Activated T-cell treated with anti-CD3 and anti-CD28 coated beads, Interleukin-2, amount 50 U/mL, for 24 hours (primary cell): ENCODE measurements around the gene SVEP1.
"Not testable (repeated sequence)": the region's sequence is repeated elsewhere in the genome, so short reads cannot be mapped to it uniquely, and the experiment has no call there.

ENCODE experiments used
- DNase-seq: peaks from one replicate; pipeline ENCODE4 v3.0.0-alpha.2; 2020
- H3K27ac Mint-ChIP-seq: 2 replicates; pipeline ENCODE4 v1.8.0; 2020; ENCODE audit warnings: mild to moderate bottlenecking, mixed read lengths
- H3K27me3 Mint-ChIP-seq: 2 replicates; pipeline ENCODE4 v1.8.0; 2020; ENCODE audit warnings: mixed read lengths
- H3K36me3 Mint-ChIP-seq: 2 replicates; pipeline ENCODE4 v1.8.0; 2020; ENCODE audit warnings: low read depth, mixed read lengths
- H3K4me1 Mint-ChIP-seq: 2 replicates; pipeline ENCODE4 v1.8.0; 2020; ENCODE audit warnings: low read depth, mixed read lengths
- H3K4me3 Mint-ChIP-seq: 2 replicates; pipeline ENCODE4 v1.8.0; 2020; ENCODE audit warnings: mild to moderate bottlenecking, moderate library complexity, mixed read lengths
- H3K9me3 Mint-ChIP-seq: 2 replicates; pipeline ENCODE4 v1.8.0; 2020; ENCODE audit warnings: mixed read lengths

Gene SVEP1

DNA sequence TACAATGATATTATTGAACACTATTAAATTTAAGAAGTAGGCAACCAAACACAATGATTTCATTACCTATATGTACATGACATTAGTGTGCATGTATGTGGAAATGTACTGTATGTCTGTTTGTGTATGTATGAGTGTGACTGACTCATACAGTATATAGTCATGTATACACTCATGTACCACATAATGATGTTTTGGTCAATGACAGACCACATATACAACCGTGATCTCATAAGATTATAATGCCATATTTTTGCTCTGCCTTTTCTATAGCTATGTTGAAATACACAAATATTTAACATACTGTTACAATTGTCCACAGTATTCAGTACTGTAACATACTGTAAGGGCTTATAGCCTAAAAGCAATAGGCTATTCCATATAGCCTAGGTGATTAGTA is 19.7 kb downstream of the SVEP1 start:
- no peak overlapping the region for H3K27ac Mint-ChIP-seq
- no peaks in the 10 kb centered on the region for H3K4me1 Mint-ChIP-seq
- no peak overlapping the region for H3K4me3 Mint-ChIP-seq
- no peak for DNase-seq
- H3K9me3 Mint-ChIP-seq = peaks cover 1% of the 10 kb centered on the region
- no peaks in the 10 kb centered on the region for H3K36me3 Mint-ChIP-seq
- no peaks in the 10 kb centered on the region for H3K27me3 Mint-ChIP-seq

DNA sequence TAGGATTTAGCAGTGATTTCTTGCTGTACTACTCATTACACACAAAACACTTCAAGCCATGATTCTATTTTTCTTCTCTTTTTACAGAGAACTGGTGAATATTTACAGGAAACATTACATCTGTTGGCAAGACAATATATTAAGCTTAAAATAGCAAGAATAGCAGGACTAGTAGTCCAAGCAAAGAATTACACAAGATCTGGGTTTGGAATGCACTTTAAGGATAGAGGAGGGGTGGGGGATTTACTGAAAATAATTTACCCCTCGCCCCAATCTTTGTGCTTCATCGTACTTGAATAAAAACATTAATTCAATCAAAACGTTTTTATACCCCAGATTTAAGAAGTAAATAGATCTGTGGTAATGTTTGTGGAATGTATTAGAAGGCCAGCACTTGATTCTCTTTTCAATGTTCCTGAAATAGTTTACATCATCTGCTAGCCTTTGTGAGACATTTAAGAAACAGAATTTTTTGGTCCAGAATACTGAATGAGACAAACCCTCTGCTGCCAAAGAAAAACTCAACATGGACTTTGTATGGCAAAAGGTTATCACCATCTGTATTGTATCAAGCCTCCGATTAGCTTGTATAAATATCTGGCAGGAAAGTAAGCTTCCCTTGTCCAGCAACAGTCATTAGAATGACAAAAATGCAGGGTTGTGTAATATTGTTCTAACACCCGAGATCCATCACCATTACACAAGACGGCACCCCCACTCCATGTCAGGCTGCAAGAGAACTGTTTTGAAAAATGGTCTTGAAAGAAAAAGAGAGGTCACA is 23.8 kb downstream of the SVEP1 start:
- no peak for DNase-seq
- no peaks in the 10 kb centered on the region for H3K36me3 Mint-ChIP-seq
- peaks cover 1% of the 10 kb centered on the region for H3K9me3 Mint-ChIP-seq
- no peaks in the 10 kb centered on the region for H3K4me1 Mint-ChIP-seq
- no peak overlapping the region for H3K27ac Mint-ChIP-seq
- no peak overlapping the region for H3K4me3 Mint-ChIP-seq
- no peaks in the 10 kb centered on the region for H3K27me3 Mint-ChIP-seq

DNA sequence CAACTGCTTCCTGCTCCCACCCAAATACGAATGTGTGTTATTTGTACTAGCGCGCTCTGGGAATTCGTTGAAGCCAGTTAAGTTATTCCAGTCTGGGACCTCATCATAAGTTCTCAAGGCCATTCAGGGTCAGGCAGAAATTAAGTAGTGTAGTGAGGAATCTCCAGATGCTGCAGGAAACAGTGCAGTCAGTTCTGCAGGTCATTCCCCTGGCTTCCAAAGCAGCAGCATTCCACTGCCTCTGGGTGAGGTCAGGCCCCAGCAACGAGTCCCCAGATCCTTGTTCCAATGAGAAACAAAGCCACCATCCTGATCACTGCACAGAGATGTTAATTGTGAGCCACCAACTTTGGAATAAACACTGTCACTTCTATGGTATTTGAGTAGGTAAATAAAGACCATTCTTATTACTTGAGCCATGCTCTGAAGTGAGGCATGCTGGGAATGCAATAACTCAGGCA is 33.1 kb downstream of the SVEP1 start:
- DNase-seq = no peak
- Mint-ChIP-seq H3K27ac (no peak overlapping the region), H3K36me3 (no peaks in the 10 kb centered on the region), H3K4me3 (no peak overlapping the region), H3K4me1 (no peaks in the 10 kb centered on the region), H3K27me3 (no peaks in the 10 kb centered on the region), H3K9me3 (no peaks in the 10 kb centered on the region)

DNA sequence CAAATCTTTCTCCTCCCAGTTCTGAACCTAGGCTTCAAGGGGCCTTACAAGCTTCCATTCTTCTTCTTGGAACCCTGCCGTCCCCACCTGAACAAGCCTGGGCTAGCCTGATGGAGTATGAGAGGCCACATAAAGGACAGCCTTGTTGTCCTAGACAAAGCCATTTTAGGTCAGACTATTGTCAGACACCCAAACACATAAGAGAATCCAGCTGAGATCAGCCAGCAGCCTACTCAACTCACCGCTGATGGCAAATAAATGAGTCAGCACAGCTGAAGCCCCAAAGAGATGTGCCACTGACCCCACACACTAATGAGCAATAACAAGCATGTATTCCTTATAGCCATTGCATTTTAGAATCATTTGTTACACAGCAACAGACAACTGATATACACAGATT is 33.8 kb downstream of the SVEP1 start:
- Mint-ChIP-seq H3K27ac (no peak overlapping the region), H3K4me3 (no peak overlapping the region)

DNA sequence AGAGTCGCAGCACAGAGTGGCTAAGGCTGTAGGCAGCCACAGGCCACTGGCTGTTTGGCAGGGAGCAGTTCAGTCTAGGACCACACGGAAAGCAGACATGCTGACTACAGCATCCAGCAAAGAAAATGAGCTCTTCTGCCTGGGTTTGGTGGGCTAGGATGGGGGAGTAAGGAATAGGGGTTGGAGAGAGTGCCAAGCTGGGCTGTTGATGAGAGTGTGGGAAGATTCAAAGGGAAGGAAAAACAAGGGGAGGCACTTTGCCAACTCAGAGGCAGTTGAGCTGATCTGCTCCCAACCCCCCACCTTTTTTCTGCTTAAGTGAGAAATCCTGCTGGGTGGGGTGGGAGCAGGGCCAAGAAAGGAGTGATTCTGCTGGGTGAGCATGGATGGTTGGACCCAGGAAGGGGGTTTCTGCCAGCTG is 35.9 kb downstream of the SVEP1 start:
- Mint-ChIP-seq H3K4me3 (no peak overlapping the region), H3K9me3 (no peaks in the 10 kb centered on the region), H3K27ac (no peak overlapping the region), H3K36me3 (no peaks in the 10 kb centered on the region), H3K4me1 (no peaks in the 10 kb centered on the region), H3K27me3 (no peaks in the 10 kb centered on the region)
- DNase-seq = no peak

More for the DNA sequence above, 33.8 kb downstream of the SVEP1 start:
- no peak for DNase-seq
- H3K27me3 Mint-ChIP-seq = no peaks in the 10 kb centered on the region
- H3K4me1 Mint-ChIP-seq = no peaks in the 10 kb centered on the region
- H3K36me3 Mint-ChIP-seq = no peaks in the 10 kb centered on the region
- H3K9me3 Mint-ChIP-seq = no peaks in the 10 kb centered on the region

DNA sequence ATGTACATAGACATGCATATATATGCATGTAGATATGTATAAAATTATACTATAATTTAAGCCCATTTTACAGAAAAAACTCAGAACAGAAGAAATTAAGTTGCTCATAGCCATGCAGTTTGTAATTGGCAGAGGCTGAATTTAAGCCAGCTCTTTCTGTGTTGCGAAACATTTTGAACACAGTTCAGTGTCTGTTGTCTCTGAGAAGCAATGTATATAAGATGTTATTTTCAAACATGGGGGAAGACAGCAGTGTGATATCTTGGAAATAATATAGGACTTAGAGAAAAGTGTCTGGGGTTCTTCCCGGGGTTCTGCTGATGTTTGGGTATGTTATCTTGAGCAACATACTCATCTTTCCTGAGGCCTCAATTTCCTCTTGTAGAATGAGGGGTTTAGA is 37.6 kb downstream of the SVEP1 start:
- DNase-seq = no peak
- H3K4me3 Mint-ChIP-seq = no peak overlapping the region
- H3K27me3 Mint-ChIP-seq = no peaks in the 10 kb centered on the region
- H3K9me3 Mint-ChIP-seq = no peaks in the 10 kb centered on the region
- no peaks in the 10 kb centered on the region for H3K36me3 Mint-ChIP-seq
- H3K27ac Mint-ChIP-seq = no peak overlapping the region
- no peaks in the 10 kb centered on the region for H3K4me1 Mint-ChIP-seq

DNA sequence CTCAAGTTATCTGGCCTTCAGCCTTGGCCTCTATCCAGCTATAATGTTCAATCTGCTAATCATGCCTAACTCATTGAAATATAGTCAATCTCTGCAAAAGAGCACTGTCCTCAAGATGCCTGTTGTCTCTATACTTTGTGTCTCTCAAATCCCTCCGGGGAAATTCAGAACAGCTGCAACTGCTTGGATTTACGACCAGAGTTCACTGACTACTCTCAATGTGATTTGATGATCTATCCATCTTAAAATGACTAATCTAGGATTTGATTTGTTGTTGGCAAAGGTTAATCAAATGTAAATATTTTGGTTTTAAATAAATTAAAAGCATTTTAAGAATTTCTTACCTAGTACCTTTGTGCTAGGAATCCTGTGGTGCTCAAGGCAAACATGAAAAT is 40.9 kb downstream of the SVEP1 start:
- Mint-ChIP-seq H3K4me1 (no peaks in the 10 kb centered on the region), H3K36me3 (no peaks in the 10 kb centered on the region)
- DNase-seq = no peak

DNA sequence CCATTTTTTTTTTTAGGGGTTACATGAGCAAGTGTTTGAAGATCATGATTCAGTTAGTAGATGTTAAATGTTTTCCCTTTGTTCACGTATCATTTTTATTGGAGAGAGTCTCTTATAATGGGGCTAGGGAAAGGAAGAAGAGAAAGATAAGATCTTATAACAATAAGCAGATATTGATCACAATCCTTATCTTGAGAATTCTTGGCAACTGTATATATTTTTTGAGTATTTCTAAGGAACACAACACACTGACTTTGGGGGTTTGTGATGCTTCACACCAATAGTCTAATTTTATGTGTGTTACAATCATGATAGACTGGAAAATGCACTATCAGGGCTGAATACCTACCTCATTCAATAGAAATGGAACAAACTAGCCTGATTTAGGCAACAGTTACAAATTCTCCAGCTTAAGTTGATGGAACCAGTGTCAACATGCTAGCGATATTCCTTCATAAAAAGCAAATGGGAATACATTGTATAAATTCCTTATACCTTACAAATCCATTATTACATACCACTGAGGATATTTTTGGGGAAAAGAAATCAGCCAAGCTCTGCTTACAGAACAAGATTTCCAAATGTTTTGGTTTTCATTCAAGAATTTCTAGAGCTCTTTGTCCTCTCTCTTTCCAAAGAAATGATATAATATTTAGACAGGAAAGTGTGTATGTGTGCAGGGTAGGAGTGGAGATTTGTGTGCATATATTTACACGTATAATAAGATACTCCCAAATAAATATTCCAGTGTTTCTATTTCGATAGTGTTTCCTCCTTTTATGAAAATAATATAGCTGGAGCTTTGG is 41.5 kb downstream of the SVEP1 start:
- no peaks in the 10 kb centered on the region for H3K4me1 Mint-ChIP-seq
- H3K27me3 Mint-ChIP-seq = no peaks in the 10 kb centered on the region
- H3K36me3 Mint-ChIP-seq = no peaks in the 10 kb centered on the region
- H3K4me3 Mint-ChIP-seq = no peak overlapping the region
- no peaks in the 10 kb centered on the region for H3K9me3 Mint-ChIP-seq
- H3K27ac Mint-ChIP-seq = no peak overlapping the region
- no peak for DNase-seq

More for the DNA sequence above, 40.9 kb downstream of the SVEP1 start:
- Mint-ChIP-seq H3K27me3 (no peaks in the 10 kb centered on the region), H3K4me3 (no peak overlapping the region), H3K9me3 (no peaks in the 10 kb centered on the region), H3K27ac (no peak overlapping the region)

DNA sequence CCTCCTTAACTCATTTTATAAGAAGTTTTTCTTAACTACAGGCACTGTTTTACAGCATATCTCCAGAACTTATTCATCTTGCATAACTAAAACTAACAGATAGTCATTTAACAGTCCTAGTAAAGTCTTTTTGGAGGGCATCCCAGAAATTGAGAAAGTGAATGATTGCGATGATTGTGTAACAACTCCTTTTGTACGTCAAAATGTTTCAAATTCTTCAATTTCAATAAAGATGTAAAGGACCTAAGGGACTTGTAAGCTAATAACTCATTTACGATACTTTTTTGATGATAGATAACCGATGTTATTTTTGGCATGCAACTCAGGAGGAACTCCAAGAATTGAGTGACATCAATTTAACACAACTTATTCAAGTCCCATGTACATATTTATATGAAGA is 42.7 kb downstream of the SVEP1 start:
- no peaks in the 10 kb centered on the region for H3K36me3 Mint-ChIP-seq
- H3K4me1 Mint-ChIP-seq = no peaks in the 10 kb centered on the region
- DNase-seq = no peak
- H3K27me3 Mint-ChIP-seq = no peaks in the 10 kb centered on the region
- no peak overlapping the region for H3K4me3 Mint-ChIP-seq
- H3K27ac Mint-ChIP-seq = no peak overlapping the region
- H3K9me3 Mint-ChIP-seq = no peaks in the 10 kb centered on the region

DNA sequence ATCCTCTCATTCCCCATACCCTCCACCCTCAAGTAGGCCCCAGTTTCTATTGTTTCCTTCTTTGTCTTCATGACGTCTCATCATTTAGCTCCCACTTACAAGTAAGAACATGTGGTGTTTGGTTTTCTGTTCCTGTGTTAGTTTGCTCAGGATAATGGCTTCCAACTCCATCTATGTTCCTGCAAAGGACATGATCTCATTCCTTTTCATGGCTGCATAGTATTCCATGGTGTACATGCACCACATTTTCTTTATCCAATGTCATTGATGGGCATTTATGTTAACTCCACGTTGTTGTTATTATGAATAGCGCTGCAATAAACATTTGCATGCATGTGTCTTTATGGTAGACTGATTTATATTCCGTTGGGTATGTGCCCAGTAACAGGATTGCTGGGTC is 45.4 kb downstream of the SVEP1 start:
- H3K9me3 Mint-ChIP-seq, DNase-seq, H3K4me1 Mint-ChIP-seq, H3K36me3 Mint-ChIP-seq, H3K27ac Mint-ChIP-seq, H3K27me3 Mint-ChIP-seq, H3K4me3 Mint-ChIP-seq: not testable (repeated sequence)

DNA sequence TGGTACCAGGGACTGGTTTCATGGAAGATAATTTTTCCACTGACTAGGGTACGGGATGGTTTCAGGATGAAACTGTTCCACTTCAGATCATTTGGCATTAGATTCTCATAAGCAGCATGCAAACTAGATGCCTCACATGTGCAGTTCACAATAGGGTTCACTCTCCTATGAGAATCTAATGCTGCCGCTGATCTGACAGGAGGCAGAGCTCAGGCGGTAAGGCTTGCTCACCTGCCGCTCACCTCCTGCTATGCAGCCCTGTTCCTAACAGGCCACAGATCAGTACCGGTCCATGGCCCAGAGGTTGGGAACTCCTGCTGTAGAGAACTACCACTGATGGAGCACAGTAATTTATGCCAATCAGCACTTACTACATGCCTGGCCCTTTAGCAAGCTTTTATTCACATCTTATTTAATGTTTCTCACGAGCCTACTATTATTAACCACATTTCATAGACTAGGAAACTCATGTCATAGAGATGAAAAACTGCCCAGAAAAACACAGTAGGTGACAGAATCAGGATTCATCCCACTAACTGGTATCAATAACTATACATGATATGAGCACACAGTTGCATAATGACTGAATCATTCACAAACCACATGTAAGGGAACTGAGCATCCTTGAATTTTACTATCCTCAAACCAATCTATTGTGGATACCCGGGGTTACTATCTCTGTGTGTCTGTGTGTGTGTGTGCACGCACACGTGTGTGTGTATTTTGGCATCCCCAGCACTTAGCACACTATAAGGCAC is 46.5 kb downstream of the SVEP1 start:
- Mint-ChIP-seq H3K4me1 (no peaks in the 10 kb centered on the region), H3K27ac (no peak overlapping the region), H3K9me3 (peaks cover 6% of the 10 kb centered on the region), H3K36me3 (no peaks in the 10 kb centered on the region), H3K27me3 (no peaks in the 10 kb centered on the region), H3K4me3 (no peak overlapping the region)
- DNase-seq = no peak

DNA sequence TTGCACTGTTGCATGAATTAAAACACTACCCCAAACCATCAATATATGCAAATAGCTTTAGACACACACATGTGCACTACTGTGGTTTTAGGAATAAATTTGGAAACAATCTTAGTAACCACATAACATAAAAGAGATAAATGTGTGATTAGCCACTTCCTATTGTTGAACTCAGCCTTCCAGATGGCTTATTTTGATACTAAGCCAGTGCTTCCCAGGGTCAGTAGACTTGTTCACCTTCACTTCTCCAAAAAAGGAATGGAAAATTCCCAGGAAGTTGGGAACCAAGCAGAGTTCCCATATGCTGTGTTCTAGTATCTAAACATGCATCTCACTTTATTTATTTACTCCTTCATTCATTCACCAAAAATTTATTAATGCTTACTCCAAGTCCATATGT is 47.8 kb downstream of the SVEP1 start:
- peaks cover 6% of the 10 kb centered on the region for H3K9me3 Mint-ChIP-seq
- H3K4me1 Mint-ChIP-seq = no peaks in the 10 kb centered on the region
- no peak overlapping the region for H3K27ac Mint-ChIP-seq
- H3K36me3 Mint-ChIP-seq = no peaks in the 10 kb centered on the region
- H3K4me3 Mint-ChIP-seq = no peak overlapping the region
- no peak for DNase-seq
- H3K27me3 Mint-ChIP-seq = no peaks in the 10 kb centered on the region

DNA sequence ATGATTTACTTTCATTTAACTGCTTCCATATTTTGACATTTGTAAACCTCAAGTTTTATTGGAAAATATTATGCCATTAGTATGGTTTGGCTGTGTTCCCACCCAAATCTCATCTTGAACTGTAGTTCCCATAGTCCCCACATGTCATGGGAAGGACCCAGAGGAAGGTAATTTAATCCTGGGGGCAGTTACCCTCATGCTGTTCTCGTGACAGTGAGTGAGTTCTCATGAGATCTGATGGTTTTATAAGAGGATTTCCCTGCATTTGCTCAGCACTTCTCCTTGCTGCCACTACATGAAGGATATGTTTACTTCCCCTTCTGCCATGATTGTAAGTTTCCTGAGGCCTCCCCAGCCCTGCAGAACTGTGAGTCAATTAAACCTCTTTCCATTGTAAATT is 48.3 kb downstream of the SVEP1 start:
- not testable (repeated sequence) for H3K9me3 Mint-ChIP-seq, DNase-seq, H3K4me3 Mint-ChIP-seq, H3K4me1 Mint-ChIP-seq, H3K27ac Mint-ChIP-seq, H3K36me3 Mint-ChIP-seq, H3K27me3 Mint-ChIP-seq

DNA sequence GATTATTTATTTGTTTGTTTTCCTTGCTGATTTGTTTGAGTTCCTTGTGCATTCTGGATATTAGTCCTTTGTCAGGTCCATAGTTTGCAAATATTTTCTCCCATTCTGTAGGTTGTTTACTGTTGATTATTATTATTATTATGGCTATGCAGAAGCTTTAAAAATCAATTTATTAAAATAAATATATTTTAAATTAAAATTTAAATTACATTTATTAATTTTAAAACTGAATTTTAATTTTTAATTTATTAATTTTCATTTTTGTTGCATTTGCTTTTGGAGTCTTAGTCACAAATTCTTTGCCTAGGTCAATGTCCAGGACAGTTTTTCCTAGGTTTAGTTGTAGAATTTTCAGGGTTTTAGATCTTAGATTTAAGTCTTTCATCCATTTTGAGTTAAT is 50.9 kb downstream of the SVEP1 start:
- Mint-ChIP-seq H3K36me3 (no peaks in the 10 kb centered on the region), H3K4me3 (no peak overlapping the region), H3K9me3 (peaks cover 6% of the 10 kb centered on the region), H3K27ac (no peak overlapping the region), H3K27me3 (no peaks in the 10 kb centered on the region), H3K4me1 (no peaks in the 10 kb centered on the region)
- DNase-seq = no peak

DNA sequence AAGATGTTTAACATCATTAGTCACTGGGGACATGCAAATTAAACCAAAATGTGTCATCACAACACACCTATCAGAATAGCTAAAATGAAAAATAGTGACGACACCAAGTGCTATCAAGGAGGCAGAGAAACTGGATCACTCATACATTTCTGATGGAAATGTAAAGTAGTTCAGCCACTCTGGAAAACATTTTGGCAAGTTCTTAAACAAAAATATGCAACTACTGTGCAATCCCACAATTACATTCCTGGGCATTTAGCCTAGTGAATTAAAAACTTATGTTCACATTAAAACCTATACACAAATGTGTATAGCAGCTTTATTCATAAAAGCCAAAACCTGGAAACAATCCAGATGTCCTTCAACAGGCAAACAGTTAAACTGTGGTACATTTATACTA is 53.1 kb downstream of the SVEP1 start:
- peaks cover 6% of the 10 kb centered on the region for H3K9me3 Mint-ChIP-seq

More for the DNA sequence above, 53.1 kb downstream of the SVEP1 start:
- H3K36me3 Mint-ChIP-seq = no peaks in the 10 kb centered on the region
- no peak for DNase-seq
- H3K4me1 Mint-ChIP-seq = no peaks in the 10 kb centered on the region
- no peak overlapping the region for H3K4me3 Mint-ChIP-seq
- H3K27me3 Mint-ChIP-seq = no peaks in the 10 kb centered on the region
- H3K27ac Mint-ChIP-seq = no peak overlapping the region
